Spinal cord (tissue), 10 donors: ENCODE results near the gene SCAF4. TPM values are rescaled to one million over a fixed set of nuclear protein-coding genes. Genes with fewer than 3 reads are reported as not detected.

ENCODE experiments used
- DNase-seq, 6 donors: peaks; one replicate each; pipeline versions ENCODE4 v3.0.0 to v3.0.0-alpha.2; 2013 to 2015; ENCODE audit warnings: low spot score in 6 of 6, low read depth in 4 of 6
- H3K27ac ChIP-seq: one replicate; pipeline ENCODE4 v1.5.1; 2013; ENCODE audit warnings: low read depth, low read length, control low read depth
- H3K27me3 ChIP-seq: one replicate; pipeline ENCODE4 v1.6.1; 2013; ENCODE audit warnings: low read length; ENCODE audit not compliant: control insufficient read depth, insufficient read depth
- H3K36me3 ChIP-seq: one replicate; pipeline ENCODE4 v1.6.1; 2013; ENCODE audit warnings: low read length; ENCODE audit not compliant: control insufficient read depth, insufficient read depth
- H3K4me1 ChIP-seq: one replicate; pipeline ENCODE4 v1.6.1; 2013; ENCODE audit warnings: low read length; ENCODE audit not compliant: control insufficient read depth, insufficient read depth
- H3K4me3 ChIP-seq: one replicate; pipeline ENCODE4 v1.5.1; 2013; ENCODE audit warnings: low read depth, low read length, control low read depth
- H3K9me3 ChIP-seq: one replicate; pipeline ENCODE4 v1.6.1; 2013; ENCODE audit warnings: low read length; ENCODE audit not compliant: control insufficient read depth, insufficient read depth
- WGBS: methylation state at CpG from one replicate; pipeline ENCODE4 v1.1.5; 2013; ENCODE audit warnings: missing lambda C conversion rate; ENCODE audit not compliant: insufficient coverage; 5-methylcytosine and 5-hydroxymethylcytosine counted together
- long read RNA-seq, 4 donors: transcript quantifications; one replicate each; lab custom pipeline, GENCODE V29; 2026
- polyA plus RNA-seq, 2 donors: library from polyadenylated mRNA; unstranded; fragments of 120-200 nt; gene quantifications; one replicate each; pipeline ENCODE4 v1.2.1, GENCODE V29; 2013; ENCODE audit not compliant: insufficient read length in 2 of 2
- total RNA-seq, 2 donors: library from RNA; depleted of rRNA in 1 of 2; stranded (reverse); fragments of 120-200 nt in 1 of 2; fragments of >200 nt in 1 of 2; gene quantifications; one replicate each; pipeline versions ENCODE4 v1.2.3 to v1.2.4, GENCODE V29; 2013 to 2014
- donor health status: healthy.

Gene SCAF4
- total RNA-seq (10 to 100 TPM; 10.9 TPM), polyA plus RNA-seq (10 to 100 TPM; 30.6 to 30.9 TPM)
- long read RNA-seq, donor 1, partial matches to known transcripts = 8 of 9 reads
- long read RNA-seq, donor 1, other reads (novel, unspliced or antisense) = 0 of 9 reads
- long read RNA-seq, donor 2, partial matches to known transcripts = 5 of 5 reads
- long read RNA-seq, donor 2, other reads (novel, unspliced or antisense) = 0 of 5 reads
- long read RNA-seq, donor 3, partial matches to known transcripts = 0 of 1 reads
- long read RNA-seq, donor 3, other reads (novel, unspliced or antisense) = 0 of 1 reads
- long read RNA-seq, donor 4, full-length matches to known transcripts = 2 of 2 reads
- long read RNA-seq, donor 4, partial matches to known transcripts = 0 of 2 reads
- long read RNA-seq, donor 4, other reads (novel, unspliced or antisense) = 0 of 2 reads

GRCh38 chr21:31731857-31732596, at the start of gene SCAF4:
Gene SCAF4 (minus strand): TSS chr21:31732118. CDS start chr21:31731692, 426 bp downstream.
- Histone ChIP-seq H3K27me3 (no peaks in the 10 kb centered on the region), H3K4me3 (peak within 1 kb of the TSS; percentile 74), H3K4me1 (peaks cover 16% of the 10 kb centered on the region), H3K27ac (peak within 1 kb of the TSS; percentile 90), H3K9me3 (no peaks in the 10 kb centered on the region), H3K36me3 (peaks cover 5% of the 10 kb centered on the region)
- DNase-seq = peak; percentile 72 to 97 (median 86)
- WGBS = under 1% methylated on average over 98 of the region's 98 CpGs

- H3K9me3 ChIP-seq = no peaks in the 10 kb centered on the region
- DNase-seq = peak in 2 of 6 donors; percentile 38 to 78
- H3K36me3 ChIP-seq = no peaks in the 10 kb centered on the region
- H3K4me3 ChIP-seq = no peak overlapping the region
- no peaks in the 10 kb centered on the region for H3K4me1 ChIP-seq
- H3K27ac ChIP-seq = no peak overlapping the region
- no CpG with 5 or more reads among the region's 4 CpGs for WGBS
- H3K27me3 ChIP-seq = no peaks in the 10 kb centered on the region
These were observed 49.0 kb upstream of the SCAF4 start for GRCh38 chr21:31780944-31781343.

GRCh38 chr21:31778546-31778945, 46.6 kb upstream of the SCAF4 start:
- H3K4me3 ChIP-seq = no peak overlapping the region

GRCh38 chr21:31777857-31778256, 45.9 kb upstream of the SCAF4 start:
- H3K4me3 ChIP-seq = no peak overlapping the region
- no peaks in the 10 kb centered on the region for H3K4me1 ChIP-seq
- no peaks in the 10 kb centered on the region for H3K36me3 ChIP-seq
- no peak overlapping the region for H3K27ac ChIP-seq
- H3K9me3 ChIP-seq = no peaks in the 10 kb centered on the region
- no peaks in the 10 kb centered on the region for H3K27me3 ChIP-seq
- DNase-seq = no peak
- 100% methylated on average over 2 of the region's 5 CpGs for WGBS

More at GRCh38 chr21:31778546-31778945, 46.6 kb upstream of the SCAF4 start:
- Histone ChIP-seq H3K36me3 (no peaks in the 10 kb centered on the region), H3K27ac (no peak overlapping the region), H3K27me3 (no peaks in the 10 kb centered on the region), H3K9me3 (no peaks in the 10 kb centered on the region), H3K4me1 (no peaks in the 10 kb centered on the region)
- DNase-seq = no peak
- WGBS = 81% methylated on average over 5 of the region's 5 CpGs

GRCh38 chr21:31774031-31774430, 42.1 kb upstream of the SCAF4 start:
- Histone ChIP-seq H3K27ac (no peak overlapping the region), H3K27me3 (no peaks in the 10 kb centered on the region), H3K36me3 (no peaks in the 10 kb centered on the region), H3K9me3 (no peaks in the 10 kb centered on the region), H3K4me1 (no peaks in the 10 kb centered on the region), H3K4me3 (no peak overlapping the region)
- no CpG with 5 or more reads among the region's 1 CpG for WGBS
- no peak for DNase-seq

- WGBS = 62% methylated on average over 3 of the region's 5 CpGs
- H3K36me3 ChIP-seq = no peaks in the 10 kb centered on the region
- H3K27ac ChIP-seq = no peak overlapping the region
- H3K4me1 ChIP-seq = no peaks in the 10 kb centered on the region
- DNase-seq = no peak
- no peak overlapping the region for H3K4me3 ChIP-seq
- H3K27me3 ChIP-seq = no peaks in the 10 kb centered on the region
- H3K9me3 ChIP-seq = no peaks in the 10 kb centered on the region
These were observed 41.0 kb upstream of the SCAF4 start for GRCh38 chr21:31772674-31773555.

GRCh38 chr21:31771685-31772084, 39.8 kb upstream of the SCAF4 start:
- WGBS = no CpG with 5 or more reads among the region's 3 CpGs
- Histone ChIP-seq H3K4me3 (no peak overlapping the region), H3K9me3 (no peaks in the 10 kb centered on the region), H3K27me3 (no peaks in the 10 kb centered on the region), H3K36me3 (no peaks in the 10 kb centered on the region), H3K4me1 (no peaks in the 10 kb centered on the region), H3K27ac (no peak overlapping the region)
- no peak for DNase-seq

- no peaks in the 10 kb centered on the region for H3K4me1 ChIP-seq
- 100% methylated on average over 1 of the region's 1 CpG for WGBS
- no peaks in the 10 kb centered on the region for H3K9me3 ChIP-seq
- no peaks in the 10 kb centered on the region for H3K36me3 ChIP-seq
- no peak overlapping the region for H3K4me3 ChIP-seq
- H3K27ac ChIP-seq = no peak overlapping the region
- DNase-seq = no peak
- H3K27me3 ChIP-seq = no peaks in the 10 kb centered on the region
These were observed 36.8 kb upstream of the SCAF4 start for GRCh38 chr21:31768710-31769109.

- Histone ChIP-seq H3K27ac (no peak overlapping the region), H3K9me3 (no peaks in the 10 kb centered on the region), H3K36me3 (no peaks in the 10 kb centered on the region), H3K4me3 (no peak overlapping the region), H3K27me3 (no peaks in the 10 kb centered on the region), H3K4me1 (no peaks in the 10 kb centered on the region)
- DNase-seq = no peak
- no CpG with 5 or more reads among the region's 3 CpGs for WGBS
These were observed 35.0 kb upstream of the SCAF4 start for GRCh38 chr21:31766899-31767298.
